GM23248 (cell line): Measurements from ENCODE around the gene PHACTR4.

Source experiments
- EZH2 ChIP-seq: fragments of 200-600 bp; sonication (generic); IDR thresholded peaks from 2 replicates; pipeline ENCODE4 v1.6.1; 2018; ENCODE audit warnings: antibody characterized with exemption, mild to moderate bottlenecking; ENCODE audit not compliant: insufficient read depth, poor library complexity, severe bottlenecking
- EZH2phosphoT487 ChIP-seq: fragments of 200-600 bp; sonication (generic); IDR thresholded peaks from 2 replicates; pipeline ENCODE4 v1.6.1; 2018; ENCODE audit warnings: antibody characterized with exemption, moderate library complexity, mild to moderate bottlenecking, low read depth; ENCODE audit not compliant: insufficient read depth

GRCh38 chr1:28439320-28439719, 69.8 kb downstream of the PHACTR4 start:
- TF ChIP-seq EZH2: no peak
- no peak for TF ChIP-seq EZH2phosphoT487
